Measurements from ENCODE around the gene HM13. TPM values are rescaled to one million over a fixed set of nuclear protein-coding genes. Genes with fewer than 3 reads are reported as not detected.

Gene HM13
- total and polyA plus RNA-seq, 9 of the 15 experiments (the other 6 are each of a cell fraction or from before 2014, with no cell fraction given) = 7.7 to 136 (median 74.5) TPM

DNA sequence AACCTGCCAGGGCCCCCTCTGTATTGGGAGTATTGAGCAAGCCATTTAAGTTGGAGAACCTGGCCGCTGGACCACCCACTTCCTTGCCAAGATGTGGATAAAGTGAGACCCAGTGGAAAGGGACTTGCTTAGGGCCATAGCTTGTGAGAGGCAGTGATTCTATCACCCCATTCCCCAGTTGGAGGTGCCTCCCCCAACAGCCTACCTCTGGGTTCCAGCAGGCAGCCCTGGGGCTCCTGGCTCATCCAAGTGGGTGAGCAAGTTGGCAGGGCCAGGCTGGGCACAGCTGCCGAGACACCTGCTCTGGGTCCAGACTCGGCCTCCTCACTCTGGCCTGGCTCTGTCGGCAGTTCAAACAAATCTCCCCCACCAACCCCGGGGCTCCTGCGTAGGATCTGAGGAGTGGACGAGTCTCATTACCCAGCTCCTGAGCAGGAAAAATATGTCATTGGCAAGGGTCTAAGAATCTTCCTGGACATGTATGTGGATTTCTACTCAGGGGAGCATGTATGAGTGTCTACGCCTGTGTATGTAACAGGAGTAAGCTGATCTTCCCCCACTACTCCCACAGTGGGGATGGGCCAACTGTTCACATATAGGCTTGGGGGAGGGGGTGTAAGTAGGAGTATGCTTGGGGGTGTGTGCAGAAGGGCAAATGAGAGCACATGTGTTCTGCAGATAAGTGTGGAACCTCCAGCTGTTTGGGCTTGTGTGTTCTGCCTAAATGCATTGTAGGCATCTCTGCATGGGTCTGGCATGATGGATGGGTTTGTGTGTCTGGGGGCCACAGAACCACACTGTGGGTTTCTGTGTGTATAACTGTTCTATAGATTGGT lies 92.8 kb downstream of the HM13 start (continued):
- TF ChIP-seq CBFA2T2 (conservative IDR thresholded peaks at IDR 0.05) (peak; percentile 92), COPS2 (conservative IDR thresholded peaks at IDR 0.05) (no peak), ZNF175 (CRISPR knock-in tag; IDR thresholded peaks at IDR 0.05; ENCODE audit: low read depth) (0 out of 2 replicates have a peak, but pooled peaks have one; percentile 27), ZNF263 (CRISPR knock-in tag; IDR thresholded peaks at IDR 0.05; ENCODE audit: borderline replicate concordance) (peak; percentile 16; the same call in 1 of the 2 replicates), SETDB1 (IDR thresholded peaks at IDR 0.05; ENCODE audit: low read length) (no peak), NCOA4 (IDR thresholded peaks at IDR 0.05; ENCODE audit: partially characterized antibody) (no peak), KAT2B (IDR thresholded peaks at IDR 0.05; ENCODE audit: low read depth, low read length) (no peak), GTF2A2 (tag; IDR thresholded peaks at IDR 0.05) (no peak), ESRRA (IDR thresholded peaks at IDR 0.05; ENCODE audit: borderline replicate concordance, low read depth) (no peak), C11orf30 (IDR thresholded peaks at IDR 0.05; ENCODE audit: low read depth) (no peak), ZNF12 (CRISPR knock-in tag; IDR thresholded peaks at IDR 0.05) (no peak), NFIC (IDR thresholded peaks at IDR 0.05) (peak; percentile 86)
- TF ChIP-seq, protein P1, sequence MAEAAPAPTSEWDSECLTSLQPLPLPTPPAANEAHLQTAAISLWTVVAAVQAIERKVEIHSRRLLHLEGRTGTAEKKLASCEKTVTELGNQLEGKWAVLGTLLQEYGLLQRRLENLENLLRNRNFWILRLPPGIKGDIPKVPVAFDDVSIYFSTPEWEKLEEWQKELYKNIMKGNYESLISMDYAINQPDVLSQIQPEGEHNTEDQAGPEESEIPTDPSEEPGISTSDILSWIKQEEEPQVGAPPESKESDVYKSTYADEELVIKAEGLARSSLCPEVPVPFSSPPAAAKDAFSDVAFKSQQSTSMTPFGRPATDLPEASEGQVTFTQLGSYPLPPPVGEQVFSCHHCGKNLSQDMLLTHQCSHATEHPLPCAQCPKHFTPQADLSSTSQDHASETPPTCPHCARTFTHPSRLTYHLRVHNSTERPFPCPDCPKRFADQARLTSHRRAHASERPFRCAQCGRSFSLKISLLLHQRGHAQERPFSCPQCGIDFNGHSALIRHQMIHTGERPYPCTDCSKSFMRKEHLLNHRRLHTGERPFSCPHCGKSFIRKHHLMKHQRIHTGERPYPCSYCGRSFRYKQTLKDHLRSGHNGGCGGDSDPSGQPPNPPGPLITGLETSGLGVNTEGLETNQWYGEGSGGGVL (CRISPR knock-in tag; IDR thresholded peaks at IDR 0.05) = no peak
- TF ChIP-seq, protein P2, sequence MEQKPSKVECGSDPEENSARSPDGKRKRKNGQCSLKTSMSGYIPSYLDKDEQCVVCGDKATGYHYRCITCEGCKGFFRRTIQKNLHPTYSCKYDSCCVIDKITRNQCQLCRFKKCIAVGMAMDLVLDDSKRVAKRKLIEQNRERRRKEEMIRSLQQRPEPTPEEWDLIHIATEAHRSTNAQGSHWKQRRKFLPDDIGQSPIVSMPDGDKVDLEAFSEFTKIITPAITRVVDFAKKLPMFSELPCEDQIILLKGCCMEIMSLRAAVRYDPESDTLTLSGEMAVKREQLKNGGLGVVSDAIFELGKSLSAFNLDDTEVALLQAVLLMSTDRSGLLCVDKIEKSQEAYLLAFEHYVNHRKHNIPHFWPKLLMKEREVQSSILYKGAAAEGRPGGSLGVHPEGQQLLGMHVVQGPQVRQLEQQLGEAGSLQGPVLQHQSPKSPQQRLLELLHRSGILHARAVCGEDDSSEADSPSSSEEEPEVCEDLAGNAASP (IDR thresholded peaks at IDR 0.05) = no peak
- TF ChIP-seq, protein P3, sequence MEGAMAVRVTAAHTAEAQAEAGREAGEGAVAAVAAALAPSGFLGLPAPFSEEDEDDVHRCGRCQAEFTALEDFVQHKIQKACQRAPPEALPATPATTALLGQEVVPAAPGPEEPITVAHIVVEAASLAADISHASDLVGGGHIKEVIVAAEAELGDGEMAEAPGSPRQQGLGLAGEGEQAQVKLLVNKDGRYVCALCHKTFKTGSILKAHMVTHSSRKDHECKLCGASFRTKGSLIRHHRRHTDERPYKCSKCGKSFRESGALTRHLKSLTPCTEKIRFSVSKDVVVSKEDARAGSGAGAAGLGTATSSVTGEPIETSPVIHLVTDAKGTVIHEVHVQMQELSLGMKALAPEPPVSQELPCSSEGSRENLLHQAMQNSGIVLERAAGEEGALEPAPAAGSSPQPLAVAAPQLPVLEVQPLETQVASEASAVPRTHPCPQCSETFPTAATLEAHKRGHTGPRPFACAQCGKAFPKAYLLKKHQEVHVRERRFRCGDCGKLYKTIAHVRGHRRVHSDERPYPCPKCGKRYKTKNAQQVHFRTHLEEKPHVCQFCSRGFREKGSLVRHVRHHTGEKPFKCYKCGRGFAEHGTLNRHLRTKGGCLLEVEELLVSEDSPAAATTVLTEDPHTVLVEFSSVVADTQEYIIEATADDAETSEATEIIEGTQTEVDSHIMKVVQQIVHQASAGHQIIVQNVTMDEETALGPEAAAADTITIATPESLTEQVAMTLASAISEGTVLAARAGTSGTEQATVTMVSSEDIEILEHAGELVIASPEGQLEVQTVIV (CRISPR knock-in tag; IDR thresholded peaks at IDR 0.05; ENCODE audit: borderline replicate concordance) = no peak
- TF ChIP-seq, protein P4, sequence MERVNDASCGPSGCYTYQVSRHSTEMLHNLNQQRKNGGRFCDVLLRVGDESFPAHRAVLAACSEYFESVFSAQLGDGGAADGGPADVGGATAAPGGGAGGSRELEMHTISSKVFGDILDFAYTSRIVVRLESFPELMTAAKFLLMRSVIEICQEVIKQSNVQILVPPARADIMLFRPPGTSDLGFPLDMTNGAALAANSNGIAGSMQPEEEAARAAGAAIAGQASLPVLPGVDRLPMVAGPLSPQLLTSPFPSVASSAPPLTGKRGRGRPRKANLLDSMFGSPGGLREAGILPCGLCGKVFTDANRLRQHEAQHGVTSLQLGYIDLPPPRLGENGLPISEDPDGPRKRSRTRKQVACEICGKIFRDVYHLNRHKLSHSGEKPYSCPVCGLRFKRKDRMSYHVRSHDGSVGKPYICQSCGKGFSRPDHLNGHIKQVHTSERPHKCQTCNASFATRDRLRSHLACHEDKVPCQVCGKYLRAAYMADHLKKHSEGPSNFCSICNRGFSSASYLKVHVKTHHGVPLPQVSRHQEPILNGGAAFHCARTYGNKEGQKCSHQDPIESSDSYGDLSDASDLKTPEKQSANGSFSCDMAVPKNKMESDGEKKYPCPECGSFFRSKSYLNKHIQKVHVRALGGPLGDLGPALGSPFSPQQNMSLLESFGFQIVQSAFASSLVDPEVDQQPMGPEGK (CRISPR knock-in tag; IDR thresholded peaks at IDR 0.05; ENCODE audit: borderline replicate concordance) = no peak
